Stimulated activated CD4-positive, alpha-beta T cell treated with anti-CD3 and anti-CD28 coated beads, Interleukin-12 subunit alpha, Interleukin-12 subunit beta, amount 100 ng/mL, for 4 hours (primary cell): ENCODE measurements around the gene ANKRD33B.
A peak's percentile ranks its signal among the peaks of the same experiment; 100 is the strongest.
"Not testable (repeated sequence)": the region's sequence is repeated elsewhere in the genome, so short reads cannot be mapped to it uniquely, and the experiment has no call there.

Experiments used
- DNase-seq: peaks from one replicate; pipeline ENCODE4 v3.0.0-alpha.2; 2020

The ANKRD33B gene

DNA sequence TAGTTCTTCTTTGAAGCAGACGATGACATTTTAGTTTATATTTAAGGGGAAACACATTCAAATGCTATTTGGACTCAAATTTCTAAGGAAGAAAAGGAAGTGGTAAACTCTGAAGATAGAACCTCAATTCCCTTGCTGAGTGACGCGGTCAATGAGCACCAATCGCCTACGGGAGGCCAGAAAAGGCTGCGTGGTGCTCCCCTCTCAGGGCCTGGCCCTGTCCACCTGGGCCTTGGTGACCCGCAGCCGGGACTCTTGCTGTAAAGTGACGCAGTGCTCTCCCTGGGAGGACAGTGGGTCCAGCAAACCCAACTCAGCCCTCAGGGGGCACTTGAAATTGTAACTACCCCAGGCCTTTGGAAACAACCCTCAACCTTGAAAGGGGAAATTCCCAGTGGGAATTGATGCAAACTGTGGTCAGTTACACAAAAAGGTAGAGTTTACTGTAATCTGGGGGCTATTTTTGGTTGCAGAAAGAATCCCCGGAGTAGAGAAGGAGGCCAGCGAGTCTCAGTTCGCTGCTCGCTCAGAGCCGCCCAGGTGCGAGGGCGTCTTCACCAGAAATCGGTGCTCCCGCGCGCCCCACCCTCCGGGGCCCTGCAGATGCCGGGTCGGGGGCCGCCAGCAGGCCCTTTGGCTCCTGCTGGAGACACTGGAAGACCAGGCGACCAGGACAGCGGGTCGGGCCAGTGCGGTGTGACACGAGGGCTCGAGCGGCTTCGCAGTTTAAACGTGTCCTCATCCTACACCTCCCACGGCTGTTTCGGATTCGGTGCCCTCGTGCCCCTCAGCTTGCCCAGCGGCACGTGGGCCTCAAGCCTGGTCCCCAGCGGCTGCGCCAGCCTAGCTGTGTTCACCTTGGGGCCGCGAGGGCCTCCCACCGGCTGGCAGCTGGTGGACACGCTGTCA, 1.4 kb upstream of the ANKRD33B start:
- DNase-seq = no peak

- peak; percentile 46 for DNase-seq
Measured at GRCh38 chr5:10563110-10563944, 543 bp upstream of the ANKRD33B start.

- DNase-seq = peak; percentile 13
Measured at GRCh38 chr5:10564838-10565784, 1.2 kb downstream of the ANKRD33B start.

GRCh38 chr5:10565785-10566542, 2.1 kb downstream of the ANKRD33B start:
- no peak for DNase-seq

- no peak for DNase-seq
Measured at GRCh38 chr5:10566543-10567068, 2.7 kb downstream of the ANKRD33B start.

- no peak for DNase-seq
Measured at GRCh38 chr5:10567121-10567591, 3.3 kb downstream of the ANKRD33B start.

DNA sequence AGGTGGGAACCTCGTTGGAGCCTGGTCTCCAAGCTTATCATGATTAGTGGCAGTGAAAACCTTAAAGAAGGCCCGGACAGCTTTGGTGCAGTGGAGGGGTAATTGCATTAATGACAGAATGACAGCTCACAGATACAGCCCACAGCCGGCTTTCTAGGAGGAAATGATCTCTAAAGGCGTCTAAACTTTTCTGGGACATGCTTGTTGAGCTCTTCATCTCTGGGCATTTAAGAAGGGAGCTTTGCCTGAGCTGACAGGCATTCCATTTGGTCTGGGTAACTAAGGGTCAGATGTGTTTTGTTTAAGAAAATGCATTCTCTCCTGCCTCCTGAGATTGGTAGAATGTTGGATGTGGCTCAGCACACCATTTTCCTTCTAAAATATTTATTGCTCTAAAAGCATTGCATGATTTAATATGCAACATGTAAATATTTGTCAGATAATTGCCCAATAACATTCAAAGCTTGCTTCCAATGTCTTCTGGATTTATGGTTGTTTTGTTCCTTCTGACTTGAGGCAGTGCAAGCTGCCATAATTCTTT, 4.0 kb downstream of the ANKRD33B start:
- DNase-seq = no peak

DNA sequence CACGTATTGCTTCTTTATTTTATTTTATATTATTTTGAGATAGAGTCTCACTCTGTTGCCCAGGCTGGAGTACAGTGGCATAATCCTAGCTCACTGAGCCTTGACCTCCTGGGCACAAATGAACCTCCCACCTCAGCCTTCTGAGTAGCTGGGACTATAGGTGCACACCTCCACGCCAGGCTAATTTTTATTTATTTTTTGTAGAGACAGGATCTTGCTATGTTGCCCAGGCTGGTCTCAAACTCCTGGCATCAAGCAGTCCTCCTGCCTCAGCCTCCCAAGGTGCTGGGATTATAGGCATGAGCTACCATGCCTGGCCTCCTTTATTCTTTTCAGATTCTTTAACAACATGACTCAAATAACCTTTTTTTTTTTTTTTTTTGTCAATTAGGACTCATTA, 6.7 kb downstream of the ANKRD33B start:
- not testable (repeated sequence) for DNase-seq

DNA sequence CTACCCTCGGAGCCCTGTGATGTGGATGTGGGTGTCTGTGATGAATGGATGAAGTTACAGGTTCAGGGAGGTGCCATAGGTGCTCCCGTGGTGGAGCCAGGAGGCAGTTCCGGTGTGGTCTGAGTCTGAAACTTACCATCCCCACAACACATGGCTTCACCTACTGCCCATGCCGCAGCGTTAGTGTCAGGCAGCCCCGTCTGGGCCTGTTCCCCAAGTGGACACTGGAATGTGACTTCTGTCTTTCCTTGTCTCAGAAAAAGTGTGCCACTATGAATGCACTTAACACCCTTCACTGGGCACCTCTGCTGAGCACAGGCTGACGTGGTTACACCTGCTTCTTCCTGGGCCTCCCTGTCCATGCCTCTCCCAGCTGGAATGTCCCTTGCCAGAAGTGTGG, 8.6 kb downstream of the ANKRD33B start:
- DNase-seq = no peak

GRCh38 chr5:10573487-10574145, 9.7 kb downstream of the ANKRD33B start:
- DNase-seq = no peak

DNA sequence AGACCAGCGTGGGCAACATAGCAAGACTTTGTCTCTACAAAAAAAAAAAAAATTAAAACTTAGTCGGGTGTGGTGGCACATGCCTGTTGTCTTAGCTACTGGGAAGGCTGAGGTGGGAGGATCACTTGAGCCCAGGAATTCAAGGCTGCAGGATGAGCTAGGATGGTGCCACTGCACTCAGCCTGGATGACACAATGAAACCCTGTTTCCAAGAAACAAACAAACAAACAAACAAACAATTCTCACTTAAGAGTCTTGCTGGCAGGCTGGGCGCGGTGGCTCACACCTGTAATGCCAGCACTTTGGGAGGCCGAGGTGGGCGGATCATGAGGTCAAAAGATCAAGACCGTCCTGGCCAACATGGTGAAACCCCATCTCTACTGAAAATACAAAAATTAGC, 11.0 kb downstream of the ANKRD33B start:
- not testable (repeated sequence) for DNase-seq

- no peak for DNase-seq
Measured at GRCh38 chr5:10576121-10576789, 12.4 kb downstream of the ANKRD33B start.

DNA sequence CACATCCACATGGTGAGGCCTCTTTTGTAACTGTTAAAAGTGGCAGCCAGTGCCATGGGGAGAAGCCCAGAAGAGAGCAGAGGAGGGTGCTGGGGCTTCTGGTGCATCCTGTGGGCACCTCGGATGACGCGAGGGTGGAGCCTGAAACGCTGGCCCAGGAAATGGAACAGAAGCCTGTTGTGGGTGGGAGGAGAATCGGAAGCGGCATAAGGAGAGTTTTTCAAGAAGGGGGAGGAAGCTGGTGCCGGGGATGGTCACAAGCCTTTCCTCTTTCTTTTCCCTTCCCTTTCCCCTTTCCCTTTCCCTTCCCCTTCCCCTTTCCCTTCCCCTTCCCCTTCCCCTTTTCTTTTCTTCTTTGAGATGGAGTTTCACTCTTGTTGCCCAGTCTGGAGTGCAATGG, 12.9 kb downstream of the ANKRD33B start:
- DNase-seq = no peak

GRCh38 chr5:10577371-10578292, 13.8 kb downstream of the ANKRD33B start:
- DNase-seq = no peak

DNA sequence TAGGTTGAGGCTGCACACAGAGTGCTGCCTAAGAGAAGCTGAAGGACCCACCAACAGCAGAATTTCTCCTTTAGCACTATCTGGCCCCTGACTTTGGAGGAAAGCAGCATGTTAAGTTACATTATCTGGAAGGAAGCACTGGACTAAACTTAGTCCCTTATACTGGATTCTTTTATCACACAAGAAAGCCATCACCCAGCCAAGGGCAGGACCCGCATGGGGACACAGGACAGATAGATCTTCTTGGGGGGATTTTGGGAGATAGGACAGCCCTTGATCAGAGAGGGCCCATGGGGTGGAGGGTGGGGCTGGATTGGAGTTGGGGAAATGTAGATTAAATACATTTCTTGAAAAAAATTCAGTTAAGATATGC, 14.4 kb downstream of the ANKRD33B start:
- DNase-seq = no peak

GRCh38 chr5:10578869-10579268, 15.0 kb downstream of the ANKRD33B start:
- no peak for DNase-seq

DNA sequence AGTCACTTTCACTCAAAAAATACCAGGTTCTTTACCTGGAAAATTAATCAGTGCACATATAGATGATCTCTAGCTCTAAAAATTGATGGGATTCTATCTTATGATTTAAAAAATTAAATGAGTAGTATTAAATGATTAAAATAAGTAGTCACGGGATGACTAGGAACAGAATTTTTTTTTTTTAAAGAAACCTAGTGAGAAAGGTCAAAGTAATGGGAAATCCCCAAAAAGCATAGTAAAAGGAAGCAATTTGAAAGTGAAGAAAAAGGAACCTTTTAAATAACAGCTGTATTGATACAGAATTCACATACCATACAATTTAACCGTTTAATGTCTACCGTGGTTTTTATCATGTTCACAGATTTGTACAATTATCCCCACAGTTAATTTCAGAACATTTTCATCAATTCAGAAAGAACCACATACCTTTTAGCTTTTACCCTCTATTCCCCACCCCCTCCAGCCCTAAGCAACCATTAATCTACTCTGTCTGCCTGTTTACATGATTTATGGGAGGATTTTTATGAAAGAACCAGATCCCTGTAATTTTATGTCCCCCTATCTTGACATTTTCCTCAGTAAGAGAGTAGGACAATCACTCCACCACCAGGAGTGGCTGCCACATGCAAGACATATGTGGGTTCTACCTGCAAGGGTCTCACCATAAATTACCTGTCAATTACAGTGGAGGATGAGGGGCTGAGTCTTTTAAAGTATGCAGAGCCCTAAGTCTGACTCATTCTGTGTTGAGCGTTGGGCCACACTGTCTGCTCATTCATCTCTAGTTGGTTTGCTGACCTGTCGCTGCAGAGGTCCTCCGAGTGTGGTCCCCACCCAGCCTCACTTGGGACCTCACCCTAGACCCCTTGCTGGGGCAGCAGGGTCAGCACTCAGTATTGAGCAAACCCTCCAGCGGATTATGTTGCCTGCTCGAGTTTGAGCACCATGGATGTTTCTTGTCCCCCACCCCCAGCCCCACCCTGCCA, 16.0 kb downstream of the ANKRD33B start:
- no peak for DNase-seq
